Stimulated activated CD8-positive, alpha-beta memory T cell treated with anti-CD3 and anti-CD28 coated beads, Interleukin-12 subunit alpha, Interleukin-12 subunit beta, amount 100 ng/mL, for 24 hours (primary cell): ENCODE results near the gene ADGRD2.

Experiments
- DNase-seq: peaks from one replicate; pipeline ENCODE4 v3.0.0-alpha.2; 2020; ENCODE audit errors: extremely low read depth

Gene ADGRD2

GRCh38 chr9:124478354-124478753 is 28.1 kb downstream of the ADGRD2 start:
- DNase-seq, result no peak

GRCh38 chr9:124479371-124479770 is 29.1 kb downstream of the ADGRD2 start:
- DNase-seq, result no peak

DNA sequence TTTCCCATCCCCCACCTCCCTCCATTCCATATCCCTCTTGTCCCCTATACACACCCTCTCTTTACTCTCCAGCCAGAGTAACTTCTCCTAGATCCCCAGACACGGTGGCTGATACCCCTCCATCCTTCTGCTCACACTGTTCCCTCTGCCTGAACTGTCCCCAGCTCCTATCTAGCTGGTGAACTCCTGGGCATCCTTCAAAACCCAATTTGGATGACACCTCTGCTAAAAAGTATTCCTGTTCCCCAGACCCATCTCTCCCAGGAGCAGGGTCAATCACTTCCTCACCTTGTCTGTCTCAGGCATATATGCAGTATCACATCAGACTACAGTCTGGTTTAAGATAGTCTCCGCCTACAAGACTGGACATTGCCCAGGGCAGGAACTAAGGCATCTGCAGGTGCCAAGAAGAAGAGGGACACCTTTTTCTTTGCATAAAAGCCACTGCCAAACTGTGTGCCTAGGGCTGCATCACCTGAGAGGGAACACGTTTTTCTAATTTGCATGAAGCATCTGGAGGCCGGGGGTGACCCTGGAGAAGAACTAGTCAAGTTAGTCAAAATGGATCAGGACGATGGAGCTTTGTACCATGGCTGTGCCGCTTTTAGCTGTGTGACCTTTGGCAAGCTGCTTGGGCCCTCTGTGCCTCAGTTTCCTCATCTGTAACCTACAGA is 29.8 kb downstream of the ADGRD2 start:
- DNase-seq, result no peak

- no peak for DNase-seq
Measured at GRCh38 chr9:124480621-124480981, 30.4 kb downstream of the ADGRD2 start.

- no peak for DNase-seq
Measured at GRCh38 chr9:124481115-124481514, 30.9 kb downstream of the ADGRD2 start.

DNA sequence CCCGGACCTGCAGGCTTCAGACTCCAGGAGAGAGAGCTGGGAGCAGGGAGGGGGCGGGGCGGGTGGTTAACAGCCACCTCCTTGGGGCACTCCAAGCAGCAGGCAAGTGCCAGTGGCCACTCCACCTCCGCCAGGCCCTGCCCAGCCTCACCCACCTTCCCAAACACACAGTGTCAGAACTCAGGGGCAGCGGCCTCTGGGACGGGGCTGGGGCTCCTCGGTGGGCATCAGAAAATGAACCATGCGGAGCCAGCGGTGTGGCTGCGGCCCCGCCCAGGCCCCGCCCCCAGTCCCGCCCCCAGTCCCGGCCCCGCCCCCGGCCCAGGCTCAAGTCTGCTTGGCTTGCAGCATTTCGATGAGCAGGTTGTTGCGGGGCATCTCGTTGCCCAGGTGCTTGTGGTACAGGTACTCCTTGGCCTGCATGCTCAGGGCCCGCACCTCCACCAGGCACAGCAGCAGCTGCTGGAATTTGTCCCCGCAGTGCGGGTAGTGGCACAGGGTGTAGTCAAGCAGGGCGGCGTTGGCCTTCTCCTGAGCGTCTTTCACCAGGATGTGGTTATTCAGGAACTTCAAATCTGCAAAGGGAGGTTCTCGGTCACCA is 32.3 kb downstream of the ADGRD2 start:
- DNase-seq, result no peak

DNA sequence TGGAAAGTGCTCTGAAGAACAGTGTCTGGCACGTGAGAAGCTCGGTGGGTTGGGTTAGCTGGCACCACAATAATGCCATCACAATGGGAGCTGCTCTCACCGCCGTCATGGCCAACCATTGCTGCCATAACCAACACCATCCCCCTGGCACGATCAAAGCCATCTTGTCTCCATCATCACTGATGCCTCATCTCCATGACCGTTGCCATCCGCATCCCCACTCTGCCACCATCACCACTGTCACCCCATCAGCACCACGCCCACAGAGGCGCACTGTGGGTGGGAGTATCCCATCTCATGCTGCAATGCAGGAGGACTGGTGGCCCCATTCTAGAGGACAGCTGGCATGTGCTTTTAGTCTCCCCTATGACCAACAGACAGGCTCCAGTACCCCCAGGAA is 33.2 kb downstream of the ADGRD2 start:
- no peak for DNase-seq

- no peak for DNase-seq
Measured at GRCh38 chr9:124485201-124485600, 35.0 kb downstream of the ADGRD2 start.

- no peak for DNase-seq
Measured at GRCh38 chr9:124485936-124486335, 35.7 kb downstream of the ADGRD2 start.

GRCh38 chr9:124486778-124487259 is 36.6 kb downstream of the ADGRD2 start:
- DNase-seq, result no peak

- DNase-seq, result no peak
Measured at GRCh38 chr9:124487260-124488182, 37.3 kb downstream of the ADGRD2 start.

DNA sequence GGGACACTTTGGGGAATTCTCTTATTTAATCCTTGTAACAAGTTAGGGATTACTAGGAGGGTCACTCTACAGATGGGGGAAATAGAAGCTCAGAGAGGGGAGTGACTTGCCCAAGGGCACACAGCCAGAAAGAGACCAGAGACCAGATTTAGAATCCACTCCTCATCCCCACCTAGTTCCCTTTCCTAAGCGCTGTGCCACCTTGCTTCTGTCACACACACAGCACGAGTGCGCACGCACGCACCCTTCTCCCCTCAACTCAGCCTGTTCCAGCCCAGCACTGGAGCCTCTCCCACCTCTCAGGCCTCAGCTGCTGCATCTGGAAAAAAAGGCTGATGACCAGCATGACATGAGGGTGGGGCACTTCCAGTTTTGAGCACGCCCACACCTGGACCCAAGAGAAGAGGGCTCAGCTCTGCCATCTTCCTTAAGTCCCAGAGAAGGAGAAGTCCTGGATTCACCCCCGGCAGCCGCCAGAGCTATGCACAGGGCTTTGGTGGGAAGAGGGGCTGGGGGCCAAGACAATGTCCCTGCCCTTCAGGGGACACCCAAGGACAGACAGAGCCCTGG is 38.5 kb downstream of the ADGRD2 start:
- no peak for DNase-seq

DNA sequence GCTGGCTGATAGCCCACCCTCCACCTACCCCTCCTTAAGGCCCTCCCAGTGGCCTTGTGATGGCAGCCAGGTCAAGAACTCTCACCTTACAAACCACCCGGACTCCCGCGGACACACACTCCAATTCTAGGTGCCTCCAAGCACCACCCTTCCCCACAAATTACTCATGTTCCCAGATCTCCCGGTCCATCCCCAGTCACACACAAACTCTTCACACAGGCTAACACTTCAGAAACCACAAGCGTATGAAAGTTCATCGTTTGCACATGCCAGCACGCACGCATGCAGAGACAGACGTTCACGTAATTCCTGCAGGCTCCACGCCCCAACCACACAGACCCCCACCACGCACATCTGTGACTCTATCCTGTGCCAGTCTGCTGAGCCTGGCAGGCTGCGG is 39.0 kb downstream of the ADGRD2 start:
- DNase-seq, result no peak

DNA sequence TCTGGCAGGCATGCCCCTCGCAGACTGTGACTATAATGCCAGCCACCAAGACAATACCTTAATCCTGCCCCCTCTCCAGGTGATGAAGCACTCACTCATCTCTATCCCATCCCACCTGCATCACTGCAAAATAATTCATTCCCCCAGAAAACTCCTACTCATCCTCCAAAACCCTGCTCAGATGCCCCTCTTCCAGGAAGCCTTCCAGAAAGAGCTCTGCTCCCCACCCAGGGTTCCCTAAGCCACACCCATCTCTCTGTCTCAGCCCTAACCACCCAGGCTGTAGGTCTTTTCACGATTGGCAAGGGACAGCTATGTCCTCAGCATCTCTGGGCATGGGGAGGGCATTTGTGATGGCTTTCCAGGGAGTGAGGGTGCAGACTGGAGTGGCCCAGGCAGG is 39.8 kb downstream of the ADGRD2 start:
- DNase-seq, result no peak

GRCh38 chr9:124491049-124491975 is 41.1 kb downstream of the ADGRD2 start:
- no peak for DNase-seq

DNA sequence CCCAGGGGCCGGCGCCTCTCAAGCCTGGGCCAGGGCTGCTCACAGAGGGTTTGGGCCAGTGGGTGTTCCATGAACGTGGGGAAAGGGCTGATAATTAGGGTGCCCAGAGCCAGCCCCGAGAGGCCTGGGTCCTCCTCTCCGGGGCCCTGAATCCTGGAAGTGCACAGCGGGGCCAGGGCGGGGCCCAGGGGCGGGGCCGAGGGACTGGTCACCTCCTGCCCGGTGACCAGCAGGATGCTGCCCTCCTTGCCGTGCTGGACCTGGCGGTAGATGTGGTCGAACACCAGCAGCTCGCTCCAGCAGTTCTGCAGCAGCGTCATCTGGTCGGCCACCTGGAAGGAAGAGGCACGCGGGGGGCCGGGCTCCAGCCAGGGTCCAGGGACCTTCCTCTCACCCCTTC is 42.6 kb downstream of the ADGRD2 start:
- no peak for DNase-seq

- no peak for DNase-seq
Measured at GRCh38 chr9:124493218-124493617, 43.0 kb downstream of the ADGRD2 start.

GRCh38 chr9:124493794-124494479 is 43.7 kb downstream of the ADGRD2 start:
- DNase-seq, result no peak

DNA sequence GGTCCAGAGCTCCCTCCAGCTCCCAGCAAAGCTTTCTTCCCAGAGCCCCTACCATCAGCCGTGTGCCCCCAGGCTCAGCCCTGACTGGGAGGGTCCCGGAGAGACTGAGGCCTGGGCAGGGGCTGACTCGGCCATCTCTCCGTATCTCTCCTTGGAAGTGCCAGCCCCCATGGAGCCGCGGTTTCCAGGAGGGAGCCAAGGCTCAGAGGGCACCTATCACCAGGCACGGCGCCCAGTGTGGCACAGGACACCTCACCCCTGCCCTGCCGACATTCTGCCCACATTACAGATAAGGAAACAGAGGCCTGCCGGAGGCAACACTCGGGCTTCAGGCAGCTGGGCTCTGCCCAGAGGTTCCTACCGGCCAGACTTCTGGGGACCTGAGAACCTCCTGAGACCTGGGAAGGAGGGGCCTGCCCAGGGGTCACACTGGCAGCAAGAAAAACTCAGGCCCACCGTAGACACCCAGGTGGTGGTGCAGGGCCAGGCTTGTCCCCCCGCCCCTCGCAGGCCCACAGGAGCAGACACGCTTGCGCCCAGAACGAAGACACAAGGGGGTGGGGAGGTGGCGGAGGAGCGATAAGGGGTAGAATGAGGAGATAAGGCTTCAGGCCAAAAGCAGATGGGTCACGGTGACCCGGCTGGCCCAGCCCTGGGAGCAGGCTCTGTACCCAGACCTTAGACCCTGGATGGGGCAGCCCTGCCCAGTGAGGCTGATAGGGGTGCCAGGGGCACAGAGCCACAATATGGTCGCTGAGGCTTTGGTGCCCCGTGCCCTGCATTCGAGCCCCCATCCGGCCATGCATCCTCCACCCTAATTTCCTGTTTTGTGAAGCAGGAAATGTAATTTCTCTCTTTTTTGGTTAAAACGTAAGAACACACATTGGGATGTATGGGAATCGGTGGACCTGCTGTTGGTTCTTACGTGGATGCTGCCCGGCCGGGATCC is 45.1 kb downstream of the ADGRD2 start:
- DNase-seq, result no peak

DNA sequence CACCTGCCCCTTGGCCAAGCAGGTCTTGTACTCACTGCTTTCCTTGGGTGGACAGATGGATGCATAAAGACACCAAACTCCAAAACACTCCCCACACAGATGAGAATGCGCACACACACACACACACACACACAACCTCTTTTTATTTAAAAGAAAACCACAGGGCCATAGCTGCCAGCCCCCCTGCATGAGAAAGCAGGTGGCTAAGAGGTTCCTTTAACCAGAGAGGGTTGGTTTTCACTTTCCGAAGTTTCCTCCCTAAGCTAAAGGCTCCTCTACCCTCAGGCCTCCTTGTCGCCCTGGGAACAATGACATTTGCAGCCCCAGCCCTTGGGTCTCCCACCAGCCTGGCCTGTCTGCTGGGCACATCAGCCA is 45.8 kb downstream of the ADGRD2 start:
- no peak for DNase-seq
